Cardiac muscle cell (in vitro differentiated cells and primary cell): ENCODE measurements around the gene ADPRS. TPM values are rescaled to one million over a fixed set of nuclear protein-coding genes. Genes with fewer than 3 reads are reported as not detected.

Experiments used
- DNase-seq, 2 donors: peaks; one replicate each; pipeline versions ENCODE4 v3.0.0 to v3.0.0-alpha.2; 2010 to 2017; ENCODE audit warnings: low read depth in 1 of 2, low spot score in 1 of 2
- H3K27ac ChIP-seq: fragments of 200-600 bp; sonication (generic); 2 replicates; pipeline ENCODE4 v1.5.1; 2016
- H3K27me3 ChIP-seq: fragments of 200-600 bp; sonication (generic); 2 replicates; pipeline ENCODE4 v1.6.0; 2016; ENCODE audit warnings: control low read depth
- H3K36me3 ChIP-seq: fragments of 200-600 bp; sonication (generic); 2 replicates; pipeline ENCODE4 v1.5.1; 2016; ENCODE audit warnings: control low read depth
- H3K4me1 ChIP-seq: fragments of 200-600 bp; sonication (generic); 2 replicates; pipeline ENCODE4 v1.8.1; 2017; ENCODE audit warnings: low read depth, mild to moderate bottlenecking, mixed run types
- H3K4me3 ChIP-seq: fragments of 200-600 bp; sonication (generic); 2 replicates; pipeline ENCODE4 v1.5.1; 2016; ENCODE audit warnings: mild to moderate bottlenecking
- H3K9me3 ChIP-seq: fragments of 200-600 bp; sonication (generic); 2 replicates; pipeline ENCODE4 v1.5.1; 2017; ENCODE audit warnings: low read depth, mild to moderate bottlenecking, control low read depth
- polyA plus RNA-seq: library from polyadenylated mRNA; unstranded; fragments of >200 nt; fragmentation: Nextera tagmentation; extraction: Ambion mirVana; gene quantifications from 2 replicates; pipeline ENCODE4 v1.2.1, GENCODE V29; 2016
- total RNA-seq: library from RNA; depleted of rRNA; stranded (reverse); fragments of >200 nt; gene quantifications from 2 replicates; pipeline ENCODE4 v1.2.3, GENCODE V29; 2016
- TF ChIP-seq, protein P1 (sequence below): IDR thresholded peaks from 2 replicates; pipeline ENCODE4 v1.5.1; 2012; ENCODE audit warnings: low read depth, mild to moderate bottlenecking, low read length

ADPRS gene
- total and polyA plus RNA-seq, 2 experiments from 2014 or later, result 59.7 to 68.4 TPM

DNA sequence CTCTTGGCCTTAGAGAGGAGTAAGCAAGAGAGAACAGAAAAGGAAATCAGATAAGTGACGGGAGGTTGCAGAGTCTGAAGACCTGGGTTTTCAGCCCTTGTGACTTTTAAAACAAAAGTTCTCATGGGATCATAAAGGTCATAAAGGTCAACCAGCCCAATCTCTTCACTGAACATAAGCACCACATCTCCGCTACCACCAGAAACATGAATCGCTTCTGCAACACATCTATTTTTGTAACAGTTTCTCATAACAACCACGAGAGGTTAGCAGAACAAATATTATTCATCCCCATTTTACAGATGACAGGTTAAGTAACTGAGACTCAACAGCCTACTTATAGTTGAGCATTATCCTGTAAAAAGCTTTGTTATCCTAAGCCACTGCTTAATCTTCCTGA, 54.7 kb downstream of the ADPRS start:
- DNase-seq, result no peak
- Histone ChIP-seq H3K4me1 (no peaks in the 10 kb centered on the region), H3K9me3 (no peaks in the 10 kb centered on the region), H3K4me3 (no peak overlapping the region), H3K27me3 (no peaks in the 10 kb centered on the region), H3K36me3 (peaks cover 4% of the 10 kb centered on the region), H3K27ac (no peak overlapping the region)
- TF ChIP-seq, protein P1, sequence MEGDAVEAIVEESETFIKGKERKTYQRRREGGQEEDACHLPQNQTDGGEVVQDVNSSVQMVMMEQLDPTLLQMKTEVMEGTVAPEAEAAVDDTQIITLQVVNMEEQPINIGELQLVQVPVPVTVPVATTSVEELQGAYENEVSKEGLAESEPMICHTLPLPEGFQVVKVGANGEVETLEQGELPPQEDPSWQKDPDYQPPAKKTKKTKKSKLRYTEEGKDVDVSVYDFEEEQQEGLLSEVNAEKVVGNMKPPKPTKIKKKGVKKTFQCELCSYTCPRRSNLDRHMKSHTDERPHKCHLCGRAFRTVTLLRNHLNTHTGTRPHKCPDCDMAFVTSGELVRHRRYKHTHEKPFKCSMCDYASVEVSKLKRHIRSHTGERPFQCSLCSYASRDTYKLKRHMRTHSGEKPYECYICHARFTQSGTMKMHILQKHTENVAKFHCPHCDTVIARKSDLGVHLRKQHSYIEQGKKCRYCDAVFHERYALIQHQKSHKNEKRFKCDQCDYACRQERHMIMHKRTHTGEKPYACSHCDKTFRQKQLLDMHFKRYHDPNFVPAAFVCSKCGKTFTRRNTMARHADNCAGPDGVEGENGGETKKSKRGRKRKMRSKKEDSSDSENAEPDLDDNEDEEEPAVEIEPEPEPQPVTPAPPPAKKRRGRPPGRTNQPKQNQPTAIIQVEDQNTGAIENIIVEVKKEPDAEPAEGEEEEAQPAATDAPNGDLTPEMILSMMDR, result no peak

Other genes starting within 250 kb of the ADPRS start
- gene AGO1, start 205.7 kb upstream of the ADPRS start, total RNA-seq, result 18.9 and 19.1 TPM in 2 replicates
- gene AGO1, start 205.7 kb upstream of the ADPRS start, polyA plus RNA-seq, result 9.6 and 10.1 TPM in 2 replicates
- 17.2 and 30.3 TPM in 2 replicates for gene AGO3, start 157.8 kb upstream of the ADPRS start, total RNA-seq
- 10.7 and 20.8 TPM in 2 replicates for gene AGO3, start 157.8 kb upstream of the ADPRS start, polyA plus RNA-seq
- gene TEKT2, start 4.8 kb upstream of the ADPRS start, total RNA-seq, result 1.8 and 3.6 TPM in 2 replicates
- gene TEKT2, start 4.8 kb upstream of the ADPRS start, polyA plus RNA-seq, result 0.95 and 3.8 TPM in 2 replicates
- gene COL8A2, start 36.3 kb downstream of the ADPRS start, total RNA-seq, result 0.11 and 0.57 TPM in 2 replicates
- gene COL8A2, start 36.3 kb downstream of the ADPRS start, polyA plus RNA-seq, result 0.05 TPM in 1 of 2 replicates, not detected in the other
- 83.5 and 99.6 TPM in 2 replicates for gene TRAPPC3, start 60.6 kb downstream of the ADPRS start, total RNA-seq
- gene TRAPPC3, start 60.6 kb downstream of the ADPRS start, polyA plus RNA-seq, result 119 and 125 TPM in 2 replicates
- gene MAP7D1, start 67.3 kb downstream of the ADPRS start, total RNA-seq, result 224 and 239 TPM in 2 replicates
- 132 and 141 TPM in 2 replicates for gene MAP7D1, start 67.3 kb downstream of the ADPRS start, polyA plus RNA-seq
- gene THRAP3, start 135.6 kb downstream of the ADPRS start, total RNA-seq, result 60.2 and 92.9 TPM in 2 replicates
- 48.6 and 63.6 TPM in 2 replicates for gene THRAP3, start 135.6 kb downstream of the ADPRS start, polyA plus RNA-seq
- 21.5 and 44.0 TPM in 2 replicates for gene SH3D21, start 217.5 kb downstream of the ADPRS start, total RNA-seq
- 13.5 and 22.8 TPM in 2 replicates for gene SH3D21, start 217.5 kb downstream of the ADPRS start, polyA plus RNA-seq
- 26.6 and 40.4 TPM in 2 replicates for gene EVA1B, start 234.8 kb downstream of the ADPRS start, total RNA-seq
- gene EVA1B, start 234.8 kb downstream of the ADPRS start, polyA plus RNA-seq, result 23.6 and 24.5 TPM in 2 replicates